ENCODE data around the gene ITM2B.

- TF ChIP-seq CTCF (IDR thresholded peaks at IDR 0.05; ENCODE audit: low read depth, low read length) (no peak), MYC (IDR thresholded peaks at IDR 0.05; ENCODE audit: low read depth, low read length) (no peak), POLR2A (IDR thresholded peaks at IDR 0.05; ENCODE audit: extremely low read depth, insufficient read length) (no peak)
These were observed 1.7 kb downstream of the ITM2B start for GRCh38 chr13:48234566-48235340.

Data from NB4 (cell line).